ENCODE data around the gene RADX.

- TF ChIP-seq, protein P1, sequence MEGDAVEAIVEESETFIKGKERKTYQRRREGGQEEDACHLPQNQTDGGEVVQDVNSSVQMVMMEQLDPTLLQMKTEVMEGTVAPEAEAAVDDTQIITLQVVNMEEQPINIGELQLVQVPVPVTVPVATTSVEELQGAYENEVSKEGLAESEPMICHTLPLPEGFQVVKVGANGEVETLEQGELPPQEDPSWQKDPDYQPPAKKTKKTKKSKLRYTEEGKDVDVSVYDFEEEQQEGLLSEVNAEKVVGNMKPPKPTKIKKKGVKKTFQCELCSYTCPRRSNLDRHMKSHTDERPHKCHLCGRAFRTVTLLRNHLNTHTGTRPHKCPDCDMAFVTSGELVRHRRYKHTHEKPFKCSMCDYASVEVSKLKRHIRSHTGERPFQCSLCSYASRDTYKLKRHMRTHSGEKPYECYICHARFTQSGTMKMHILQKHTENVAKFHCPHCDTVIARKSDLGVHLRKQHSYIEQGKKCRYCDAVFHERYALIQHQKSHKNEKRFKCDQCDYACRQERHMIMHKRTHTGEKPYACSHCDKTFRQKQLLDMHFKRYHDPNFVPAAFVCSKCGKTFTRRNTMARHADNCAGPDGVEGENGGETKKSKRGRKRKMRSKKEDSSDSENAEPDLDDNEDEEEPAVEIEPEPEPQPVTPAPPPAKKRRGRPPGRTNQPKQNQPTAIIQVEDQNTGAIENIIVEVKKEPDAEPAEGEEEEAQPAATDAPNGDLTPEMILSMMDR (conservative IDR thresholded peaks at IDR 0.05) = no peak
- TF ChIP-seq EZH2 (IDR thresholded peaks at IDR 0.05; ENCODE audit: low read depth) = no peak
Measured at GRCh38 chrX:106631615-106632014, 19.8 kb downstream of the RADX start.

All from PC-9 (cell line).